ENCODE data around the gene AP1G2. TPM values are rescaled to one million over a fixed set of nuclear protein-coding genes. Genes with fewer than 3 reads are reported as not detected.

AP1G2 gene
- total RNA-seq, 2 donors from 2014 or later: 150 to 237 TPM

- H3K27ac ChIP-seq: no peak overlapping the region
- H3K9me3 ChIP-seq: no peaks in the 10 kb centered on the region
- DNase-seq: no peak
- 87 to 90% methylated on average over 9 of the region's 9 CpGs for WGBS, 2 donors
- intact Hi-C loops (cut with DNase I): no loop called here
- H3K27me3 ChIP-seq: no peaks in the 10 kb centered on the region
- H3K4me1 ChIP-seq: no peaks in the 10 kb centered on the region
- H3K36me3 ChIP-seq (replicated peaks in 1 of 2; ENCODE audit: insufficient read depth in 1 of 2, low read depth in 2 of 2): no peaks in the 10 kb centered on the region
- no peak for ATAC-seq
- H3K4me3 ChIP-seq: no peak overlapping the region
- TF ChIP-seq POLR2A (IDR thresholded peaks at IDR 0.05): no peak
These were observed 44.9 kb downstream of the AP1G2 start for GRCh38 chr14:23522643-23523198.

GRCh38 chr14:23521785-23522640 is 45.6 kb downstream of the AP1G2 start:
- intact Hi-C loops (cut with DNase I): no loop called here
- ATAC-seq (no peak), DNase-seq (no peak)
- H3K4me3 ChIP-seq: no peak overlapping the region
- H3K27ac ChIP-seq: no peak overlapping the region
- 81 to 83% methylated on average over 13 to 17 of the region's 20 CpGs for WGBS, 2 donors
- no peaks in the 10 kb centered on the region for H3K4me1 ChIP-seq
- H3K9me3 ChIP-seq: no peaks in the 10 kb centered on the region
- no peaks in the 10 kb centered on the region for H3K27me3 ChIP-seq
- no peak for TF ChIP-seq POLR2A (IDR thresholded peaks at IDR 0.05)
- TF ChIP-seq CTCF (IDR thresholded peaks at IDR 0.05): no peak
- no peaks in the 10 kb centered on the region for H3K36me3 ChIP-seq (replicated peaks in 1 of 2; ENCODE audit: insufficient read depth in 1 of 2, low read depth in 2 of 2)

- no peak overlapping the region for H3K4me3 ChIP-seq
- ATAC-seq (no peak), DNase-seq (no peak)
- TF ChIP-seq POLR2A (IDR thresholded peaks at IDR 0.05) (no peak), CTCF (IDR thresholded peaks at IDR 0.05) (no peak)
- WGBS, 2 donors: 74 to 85% methylated on average over 14 of the region's 14 CpGs
- H3K36me3 ChIP-seq (replicated peaks in 1 of 2; ENCODE audit: insufficient read depth in 1 of 2, low read depth in 2 of 2): no peaks in the 10 kb centered on the region
- no peaks in the 10 kb centered on the region for H3K27me3 ChIP-seq
- H3K4me1 ChIP-seq: no peaks in the 10 kb centered on the region
- intact Hi-C loops (cut with DNase I): no loop called here
- H3K9me3 ChIP-seq: no peaks in the 10 kb centered on the region
- H3K27ac ChIP-seq: no peak overlapping the region
These were observed 46.6 kb downstream of the AP1G2 start for GRCh38 chr14:23520899-23521533.

- Histone ChIP-seq H3K36me3 (replicated peaks in 1 of 2; ENCODE audit: insufficient read depth in 1 of 2, low read depth in 2 of 2) (no peaks in the 10 kb centered on the region), H3K4me1 (no peaks in the 10 kb centered on the region), H3K4me3 (no peak overlapping the region), H3K9me3 (no peaks in the 10 kb centered on the region), H3K27ac (no peak overlapping the region), H3K27me3 (no peaks in the 10 kb centered on the region)
- 79 to 88% methylated on average over 4 of the region's 4 CpGs for WGBS, 2 donors
- intact Hi-C loops (cut with DNase I): no loop called here
- ATAC-seq: no peak
- TF ChIP-seq POLR2A (IDR thresholded peaks at IDR 0.05) (no peak), CTCF (IDR thresholded peaks at IDR 0.05) (no peak)
- no peak for DNase-seq
These were observed 48.9 kb downstream of the AP1G2 start for GRCh38 chr14:23518709-23519108.

- ATAC-seq: no peak
- no peak overlapping the region for H3K27ac ChIP-seq
- H3K4me3 ChIP-seq: no peak overlapping the region
- 74 to 76% methylated on average over 6 of the region's 6 CpGs for WGBS, 2 donors
- intact Hi-C loops (cut with DNase I): no loop called here
- no peaks in the 10 kb centered on the region for H3K27me3 ChIP-seq
- TF ChIP-seq POLR2A (IDR thresholded peaks at IDR 0.05) (no peak), CTCF (IDR thresholded peaks at IDR 0.05) (no peak)
- H3K4me1 ChIP-seq: no peaks in the 10 kb centered on the region
- no peak for DNase-seq
- no peaks in the 10 kb centered on the region for H3K9me3 ChIP-seq
- no peaks in the 10 kb centered on the region for H3K36me3 ChIP-seq (replicated peaks in 1 of 2; ENCODE audit: insufficient read depth in 1 of 2, low read depth in 2 of 2)
These were observed 49.8 kb downstream of the AP1G2 start for GRCh38 chr14:23517650-23518326.

Data from body of pancreas (tissue), 4 donors.